GM19025 (cell line): Measurements from ENCODE around the gene CEACAM6.

Experiments used
- ATAC-seq: cut with Tn5 transposase; IDR thresholded peaks from one replicate; pipeline ENCODE4 v1.9.1; 2021; ENCODE audit warnings: mild to moderate bottlenecking, low read depth, moderate library complexity; ENCODE audit not compliant: unreplicated experiment

CEACAM6 gene

GRCh38 chr19:41792513-41793413, 37.4 kb downstream of the CEACAM6 start:
- no peak for ATAC-seq

GRCh38 chr19:41793414-41793727, 38.0 kb downstream of the CEACAM6 start:
- no peak for ATAC-seq

- ATAC-seq = no peak
These were observed 39.7 kb downstream of the CEACAM6 start for GRCh38 chr19:41795031-41795461.

- no peak for ATAC-seq
These were observed 41.0 kb downstream of the CEACAM6 start, which contains the start of gene CEACAM3 for GRCh38 chr19:41796362-41796761. CEACAM3 (plus strand) TSS chr19:41796587; CDS start chr19:41796678, 91 bp downstream.

- ATAC-seq = no peak
These were observed 41.6 kb downstream of the CEACAM6 start for GRCh38 chr19:41796901-41797300.

- ATAC-seq = no peak
These were observed 44.2 kb downstream of the CEACAM6 start for GRCh38 chr19:41799444-41800000.

GRCh38 chr19:41801031-41801430, 45.7 kb downstream of the CEACAM6 start:
- ATAC-seq = no peak

GRCh38 chr19:41801792-41802211, 46.5 kb downstream of the CEACAM6 start:
- no peak for ATAC-seq

GRCh38 chr19:41802770-41803169, 47.4 kb downstream of the CEACAM6 start:
- ATAC-seq = no peak

GRCh38 chr19:41804336-41804735, 49.0 kb downstream of the CEACAM6 start:
- ATAC-seq = no peak

GRCh38 chr19:41807176-41807575, 51.8 kb downstream of the CEACAM6 start:
- ATAC-seq = no peak

GRCh38 chr19:41808663-41809566, 53.6 kb downstream of the CEACAM6 start:
- ATAC-seq = no peak

GRCh38 chr19:41810301-41810700, 55.0 kb downstream of the CEACAM6 start:
- ATAC-seq = no peak

GRCh38 chr19:41811036-41811435, 55.7 kb downstream of the CEACAM6 start:
- no peak for ATAC-seq

- no peak for ATAC-seq
These were observed 56.7 kb downstream of the CEACAM6 start for GRCh38 chr19:41811981-41812380.

- ATAC-seq = no peak
These were observed 58.6 kb downstream of the CEACAM6 start for GRCh38 chr19:41813911-41814310.

- ATAC-seq = no peak
These were observed 60.0 kb downstream of the CEACAM6 start for GRCh38 chr19:41815301-41815700.

- ATAC-seq = no peak
These were observed 61.4 kb downstream of the CEACAM6 start for GRCh38 chr19:41816761-41817160.

GRCh38 chr19:41821003-41821735, 65.8 kb downstream of the CEACAM6 start:
- no peak for ATAC-seq
